Measurements from ENCODE around the gene ZFAND2A.

DNA sequence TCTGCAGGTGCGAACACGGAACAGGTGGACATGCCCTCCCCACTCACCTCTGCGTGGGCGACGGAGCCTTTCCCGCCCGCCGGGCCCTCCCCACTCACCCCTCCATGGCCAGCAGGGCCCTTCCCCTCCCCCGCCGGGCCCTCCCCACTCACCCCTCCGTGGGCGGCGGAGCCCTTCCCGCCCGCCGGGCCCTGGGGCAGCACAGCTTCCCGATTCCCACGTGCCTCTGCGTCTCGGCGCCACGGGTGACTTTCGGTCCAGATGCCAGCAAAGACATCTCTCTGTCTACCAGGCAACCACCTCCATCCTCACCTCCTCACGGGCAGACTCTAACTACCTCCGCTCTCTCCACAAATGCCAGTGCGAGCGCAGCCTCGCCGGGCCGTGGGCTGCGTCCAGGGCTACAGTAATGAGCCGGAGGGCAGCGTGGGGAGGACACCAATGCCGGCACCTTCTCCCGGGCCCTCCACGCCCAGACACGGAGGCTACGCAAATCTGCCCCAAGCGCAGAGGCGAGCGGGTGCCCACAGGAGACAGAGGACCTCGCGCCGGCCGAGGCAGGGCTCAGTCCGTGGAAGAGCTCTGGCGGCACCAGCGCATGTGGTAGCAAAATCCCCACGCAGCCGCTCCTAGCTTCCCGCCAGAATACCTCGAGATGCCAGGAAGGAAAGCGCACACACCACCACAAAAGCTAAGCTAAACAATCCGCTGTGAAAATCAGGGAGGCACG is 50.2 kb downstream of the ZFAND2A start:
- TF ChIP-seq, protein P1, sequence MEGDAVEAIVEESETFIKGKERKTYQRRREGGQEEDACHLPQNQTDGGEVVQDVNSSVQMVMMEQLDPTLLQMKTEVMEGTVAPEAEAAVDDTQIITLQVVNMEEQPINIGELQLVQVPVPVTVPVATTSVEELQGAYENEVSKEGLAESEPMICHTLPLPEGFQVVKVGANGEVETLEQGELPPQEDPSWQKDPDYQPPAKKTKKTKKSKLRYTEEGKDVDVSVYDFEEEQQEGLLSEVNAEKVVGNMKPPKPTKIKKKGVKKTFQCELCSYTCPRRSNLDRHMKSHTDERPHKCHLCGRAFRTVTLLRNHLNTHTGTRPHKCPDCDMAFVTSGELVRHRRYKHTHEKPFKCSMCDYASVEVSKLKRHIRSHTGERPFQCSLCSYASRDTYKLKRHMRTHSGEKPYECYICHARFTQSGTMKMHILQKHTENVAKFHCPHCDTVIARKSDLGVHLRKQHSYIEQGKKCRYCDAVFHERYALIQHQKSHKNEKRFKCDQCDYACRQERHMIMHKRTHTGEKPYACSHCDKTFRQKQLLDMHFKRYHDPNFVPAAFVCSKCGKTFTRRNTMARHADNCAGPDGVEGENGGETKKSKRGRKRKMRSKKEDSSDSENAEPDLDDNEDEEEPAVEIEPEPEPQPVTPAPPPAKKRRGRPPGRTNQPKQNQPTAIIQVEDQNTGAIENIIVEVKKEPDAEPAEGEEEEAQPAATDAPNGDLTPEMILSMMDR (IDR thresholded peaks at IDR 0.05; ENCODE audit: low read depth, low read length) = no peak
- TF ChIP-seq POLR2A (IDR thresholded peaks at IDR 0.05; ENCODE audit: extremely low read depth, insufficient read length) (no peak), MYC (IDR thresholded peaks at IDR 0.05; ENCODE audit: low read depth, low read length) (no peak)
- TF ChIP-seq, protein P2, sequence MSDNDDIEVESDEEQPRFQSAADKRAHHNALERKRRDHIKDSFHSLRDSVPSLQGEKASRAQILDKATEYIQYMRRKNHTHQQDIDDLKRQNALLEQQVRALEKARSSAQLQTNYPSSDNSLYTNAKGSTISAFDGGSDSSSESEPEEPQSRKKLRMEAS (IDR thresholded peaks at IDR 0.05; ENCODE audit: low read depth, low read length) = no peak
